ENCODE data around the gene MAP3K6.
"Not testable (repeated sequence)": the region's sequence is repeated elsewhere in the genome, so short reads cannot be mapped to it uniquely, and the experiment has no call there.

MAP3K6 gene

DNA sequence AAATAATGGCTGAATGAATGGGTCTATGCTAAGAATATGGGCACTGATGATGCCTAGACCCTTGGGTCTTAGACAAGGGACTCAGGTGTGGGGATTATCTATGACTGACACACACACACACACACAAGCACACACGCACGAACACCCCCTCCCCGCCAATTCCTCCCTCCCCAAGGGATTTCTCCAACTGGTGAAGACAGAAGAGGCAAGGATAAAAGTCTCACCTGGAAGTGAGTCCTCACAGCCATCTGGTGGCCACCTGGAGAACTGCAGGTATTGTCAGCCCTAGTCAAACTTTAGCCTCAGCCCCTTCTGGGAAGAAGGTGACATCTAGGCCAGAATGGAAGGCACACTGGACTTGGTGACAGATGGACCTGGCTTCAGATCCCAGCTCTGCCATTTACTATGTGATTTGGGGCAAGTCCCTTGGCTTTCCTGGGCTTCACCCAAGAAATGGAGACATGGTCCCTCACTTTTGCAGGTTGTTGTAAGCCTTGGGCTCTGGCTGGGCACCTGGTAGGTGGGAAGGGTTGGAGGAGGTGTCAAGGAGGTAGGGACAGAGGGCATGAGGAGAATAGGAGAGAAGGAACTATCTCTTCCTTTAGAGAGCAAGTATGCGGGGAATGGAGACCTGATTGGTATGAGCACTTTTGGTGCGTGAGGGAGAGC is 21.7 kb upstream of the MAP3K6 start:
- ATAC-seq, result no peak
- Mint-ChIP-seq H3K36me3 (no peaks in the 10 kb centered on the region), H3K4me3 (no peak overlapping the region), H3K27ac (no peak overlapping the region), H3K4me1 (peaks cover 25% of the 10 kb centered on the region), H3K9me3 (no peaks in the 10 kb centered on the region), H3K27me3 (no peaks in the 10 kb centered on the region)

DNA sequence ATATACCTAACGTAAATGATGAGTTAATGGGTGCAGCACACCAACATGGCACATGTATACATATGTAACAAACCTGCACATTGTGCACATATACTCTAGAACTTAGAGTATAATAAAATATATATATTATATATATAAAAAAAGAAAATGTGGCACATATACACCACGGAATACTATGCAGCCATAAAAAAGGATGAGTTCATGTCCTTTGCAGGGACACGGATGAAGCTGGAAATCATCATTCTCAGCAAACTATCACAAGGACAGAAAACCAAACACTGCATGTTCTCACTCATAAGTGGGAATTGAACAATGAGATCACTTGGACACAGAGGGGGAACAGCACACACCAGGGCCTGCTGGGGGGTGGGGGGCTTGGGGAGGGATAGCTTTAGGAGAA is 18.0 kb upstream of the MAP3K6 start:
- H3K9me3 Mint-ChIP-seq, H3K4me3 Mint-ChIP-seq, H3K27me3 Mint-ChIP-seq, H3K36me3 Mint-ChIP-seq, H3K27ac Mint-ChIP-seq, ATAC-seq: not testable (repeated sequence)
- H3K4me1 Mint-ChIP-seq, result peaks cover 13% of the 10 kb centered on the region

GRCh38 chr1:27383661-27384060 is 16.9 kb upstream of the MAP3K6 start:
- ATAC-seq, result no peak
- H3K27me3 Mint-ChIP-seq, result no peaks in the 10 kb centered on the region
- H3K27ac Mint-ChIP-seq, result no peak overlapping the region
- no peaks in the 10 kb centered on the region for H3K9me3 Mint-ChIP-seq
- no peak overlapping the region for H3K4me3 Mint-ChIP-seq
- H3K36me3 Mint-ChIP-seq, result no peaks in the 10 kb centered on the region
- peaks cover 12% of the 10 kb centered on the region for H3K4me1 Mint-ChIP-seq

GRCh38 chr1:27383039-27383605 is 16.4 kb upstream of the MAP3K6 start, which contains the start of gene CD164L2:
Gene CD164L2, minus strand, starts transcription at chr1:27383333. Its CDS starts 94 bp downstream, at chr1:27383239.
- H3K9me3 Mint-ChIP-seq, result no peaks in the 10 kb centered on the region
- H3K4me3 Mint-ChIP-seq, result no peak within 1 kb of the TSS
- H3K27me3 Mint-ChIP-seq, result no peaks in the 10 kb centered on the region
- no peaks in the 10 kb centered on the region for H3K36me3 Mint-ChIP-seq
- peaks cover 8% of the 10 kb centered on the region for H3K4me1 Mint-ChIP-seq
- no peak for ATAC-seq
- H3K27ac Mint-ChIP-seq, result peak within 1 kb of the TSS; percentile 11

DNA sequence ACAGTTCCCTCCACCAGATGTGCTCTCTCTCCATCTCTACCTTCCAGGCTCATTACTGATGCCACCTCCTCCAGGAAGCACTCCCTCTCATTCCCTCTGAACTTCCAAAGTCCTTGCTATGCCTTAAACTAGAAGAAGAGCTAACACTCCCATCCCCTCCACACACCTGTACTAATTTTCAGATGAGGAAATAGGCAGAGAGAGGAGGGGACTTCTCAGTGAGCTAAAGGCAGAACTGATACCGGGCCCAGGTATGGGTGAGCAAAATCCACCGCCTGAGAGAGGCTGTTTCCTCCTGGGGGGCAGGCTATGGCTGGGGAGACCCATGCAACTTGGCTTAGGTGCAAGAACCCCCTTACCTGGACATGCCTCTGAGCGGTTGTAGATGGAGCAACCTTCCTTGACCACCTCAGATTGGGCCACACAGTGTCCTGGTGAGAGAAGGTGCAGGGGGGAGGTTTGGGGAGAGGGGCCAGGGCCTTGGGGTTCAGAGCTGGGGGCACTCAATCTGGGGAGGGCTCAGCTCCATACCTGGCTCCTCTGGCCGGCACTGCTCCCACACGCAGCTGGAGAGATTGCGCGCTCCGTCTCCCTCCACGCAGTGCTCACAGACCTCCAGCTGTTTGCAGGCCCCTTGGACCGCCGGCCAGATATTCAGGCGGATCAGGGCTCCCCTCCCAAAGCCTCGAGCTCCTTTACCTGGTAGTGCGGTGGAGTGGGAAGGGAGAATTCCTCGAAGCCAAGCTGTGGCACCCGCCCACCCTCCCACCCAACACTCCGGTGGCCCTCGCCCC is 15.4 kb upstream of the MAP3K6 start:
- no peaks in the 10 kb centered on the region for H3K27me3 Mint-ChIP-seq
- no peak overlapping the region for H3K4me3 Mint-ChIP-seq
- H3K9me3 Mint-ChIP-seq, result no peaks in the 10 kb centered on the region
- ATAC-seq, result peak; percentile 68
- no peaks in the 10 kb centered on the region for H3K36me3 Mint-ChIP-seq
- H3K4me1 Mint-ChIP-seq, result peaks cover 8% of the 10 kb centered on the region
- peak overlapping the region; percentile 11 for H3K27ac Mint-ChIP-seq

GRCh38 chr1:27380766-27381733 is 14.3 kb upstream of the MAP3K6 start:
- ATAC-seq, result no peak

GRCh38 chr1:27380224-27380623 is 13.5 kb upstream of the MAP3K6 start:
- peak; percentile 9 for ATAC-seq
- Mint-ChIP-seq H3K27ac (no peak overlapping the region), H3K27me3 (no peaks in the 10 kb centered on the region), H3K9me3 (no peaks in the 10 kb centered on the region), H3K36me3 (no peaks in the 10 kb centered on the region), H3K4me3 (no peak overlapping the region), H3K4me1 (peaks cover 8% of the 10 kb centered on the region)

More at GRCh38 chr1:27380766-27381733, 14.3 kb upstream of the MAP3K6 start:
- Mint-ChIP-seq H3K4me3 (no peak overlapping the region), H3K4me1 (peaks cover 8% of the 10 kb centered on the region), H3K27me3 (no peaks in the 10 kb centered on the region), H3K9me3 (no peaks in the 10 kb centered on the region), H3K36me3 (no peaks in the 10 kb centered on the region), H3K27ac (peak overlapping the region; percentile 36)

DNA sequence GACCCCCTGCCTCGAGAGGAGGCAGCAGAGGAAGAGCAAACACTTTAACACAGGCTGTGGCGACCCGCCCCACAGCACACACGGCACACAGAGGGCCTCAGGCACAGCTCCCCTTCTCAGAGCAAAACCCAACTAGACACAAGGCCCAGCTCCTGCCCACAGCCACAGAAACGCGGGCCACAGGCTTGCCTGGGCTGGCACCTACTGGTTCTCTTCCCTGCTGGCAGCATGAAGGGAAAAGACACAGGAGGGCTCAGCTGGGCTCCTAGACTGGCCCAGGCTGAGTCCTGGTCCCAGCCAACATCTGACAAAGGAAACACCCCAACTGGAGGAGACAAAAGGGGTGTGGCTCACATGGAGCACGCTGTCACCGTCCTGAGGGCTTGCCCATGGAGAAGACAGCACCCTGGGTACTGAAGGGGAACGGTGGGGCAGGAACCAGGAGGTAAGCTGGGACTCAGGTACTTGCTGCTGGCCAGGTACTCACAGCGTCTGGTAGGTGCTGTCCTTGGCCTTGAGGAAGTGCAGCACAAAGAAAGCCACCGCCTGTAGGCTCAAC is 12.9 kb upstream of the MAP3K6 start:
- no peaks in the 10 kb centered on the region for H3K36me3 Mint-ChIP-seq
- H3K27ac Mint-ChIP-seq, result no peak overlapping the region
- no peak overlapping the region for H3K4me3 Mint-ChIP-seq
- H3K9me3 Mint-ChIP-seq, result no peaks in the 10 kb centered on the region
- peaks cover 10% of the 10 kb centered on the region for H3K4me1 Mint-ChIP-seq
- no peak for ATAC-seq
- no peaks in the 10 kb centered on the region for H3K27me3 Mint-ChIP-seq

GRCh38 chr1:27377760-27378495 is 11.2 kb upstream of the MAP3K6 start:
- H3K27me3 Mint-ChIP-seq, result no peaks in the 10 kb centered on the region
- H3K27ac Mint-ChIP-seq, result no peak overlapping the region
- H3K9me3 Mint-ChIP-seq, result no peaks in the 10 kb centered on the region
- H3K4me3 Mint-ChIP-seq, result no peak overlapping the region
- H3K36me3 Mint-ChIP-seq, result no peaks in the 10 kb centered on the region
- ATAC-seq, result no peak
- H3K4me1 Mint-ChIP-seq, result peaks cover 14% of the 10 kb centered on the region

- Mint-ChIP-seq H3K4me3 (no peak within 1 kb of the TSS), H3K9me3 (no peaks in the 10 kb centered on the region), H3K36me3 (no peaks in the 10 kb centered on the region), H3K27ac (no peak within 1 kb of the TSS), H3K27me3 (no peaks in the 10 kb centered on the region), H3K4me1 (peaks cover 27% of the 10 kb centered on the region)
- ATAC-seq, result no peak
Measured at GRCh38 chr1:27374362-27375086, 7.8 kb upstream of the MAP3K6 start, which contains the start of gene FCN3. Gene FCN3, minus strand, starts transcription at chr1:27374824. Its CDS starts 6 bp downstream, at chr1:27374818.

GRCh38 chr1:27372808-27373690 is 6.3 kb upstream of the MAP3K6 start:
- Mint-ChIP-seq H3K27ac (peak overlapping the region; percentile 69), H3K27me3 (no peaks in the 10 kb centered on the region), H3K36me3 (no peaks in the 10 kb centered on the region), H3K9me3 (no peaks in the 10 kb centered on the region), H3K4me3 (no peak overlapping the region), H3K4me1 (peaks cover 38% of the 10 kb centered on the region)
- ATAC-seq, result no peak

- ATAC-seq, result peak; percentile 34
- H3K4me1 Mint-ChIP-seq, result peaks cover 42% of the 10 kb centered on the region
- no peak overlapping the region for H3K4me3 Mint-ChIP-seq
- H3K27me3 Mint-ChIP-seq, result no peaks in the 10 kb centered on the region
- no peaks in the 10 kb centered on the region for H3K36me3 Mint-ChIP-seq
- no peaks in the 10 kb centered on the region for H3K9me3 Mint-ChIP-seq
- peak overlapping the region; percentile 69 for H3K27ac Mint-ChIP-seq
Measured at GRCh38 chr1:27372022-27372807, 5.5 kb upstream of the MAP3K6 start.

All from stimulated activated memory B cell treated with anti-CD40 and anti-IgM and Interleukin-4, amounts not matched to agents 10 μg/mL and 1 μg/mL and 100 μg/mL, for 72 hours (primary cell).